GM23338 (cell line): ENCODE data around the gene SYT7. TPM values are rescaled to one million over a fixed set of nuclear protein-coding genes. Genes with fewer than 3 reads are reported as not detected.

ENCODE experiments used
- ATAC-seq: fragments of 200-7000 bp; cut with Tn5 transposase; 3 replicates; pipeline ENCODE4 v1.9.1; 2020
- DNase-seq: peaks from one replicate; pipeline ENCODE4 v3.0.0-alpha.2; 2015; ENCODE audit warnings: low spot score
- H2AFZ ChIP-seq: fragments of 200-600 bp; sonication (generic); 2 replicates; pipeline ENCODE4 v1.8.0; 2016; ENCODE audit warnings: antibody characterized with exemption, mild to moderate bottlenecking, moderate library complexity
- H3F3A ChIP-seq: fragments of 200-600 bp; sonication (generic); replicated peaks from 2 replicates; pipeline ENCODE4 v1.8.0; 2017; ENCODE audit warnings: antibody characterized with exemption, mixed run types, low read depth
- H3K27ac ChIP-seq: fragments of 200-600 bp; sonication (generic); 2 replicates; pipeline ENCODE4 v1.6.1; 2016; ENCODE audit warnings: low read depth
- H3K27me3 ChIP-seq: fragments of 200-600 bp; sonication (generic); 2 replicates; pipeline ENCODE4 v1.8.0; 2016; ENCODE audit warnings: mild to moderate bottlenecking, mixed run types, moderate library complexity; ENCODE audit not compliant: insufficient read depth
- H3K36me3 ChIP-seq: fragments of 200-600 bp; sonication (generic); 2 replicates; pipeline ENCODE4 v1.8.0; 2016; ENCODE audit warnings: mild to moderate bottlenecking; ENCODE audit not compliant: insufficient read depth
- H3K4me1 ChIP-seq: fragments of 200-600 bp; sonication (generic); 2 replicates; pipeline ENCODE4 v1.8.0; 2016; ENCODE audit warnings: mild to moderate bottlenecking, moderate library complexity; ENCODE audit not compliant: insufficient read depth
- H3K4me2 ChIP-seq: fragments of 200-600 bp; sonication (generic); 2 replicates; pipeline ENCODE4 v1.7.1; 2017; ENCODE audit warnings: mixed run types
- H3K4me3 ChIP-seq: fragments of 200-600 bp; sonication (generic); 2 replicates; pipeline ENCODE4 v1.6.1; 2016; ENCODE audit warnings: mixed run types
- H3K79me2 ChIP-seq: fragments of 200-600 bp; sonication (generic); replicated peaks from 2 replicates; pipeline ENCODE4 v1.8.0; 2017; ENCODE audit warnings: mild to moderate bottlenecking; ENCODE audit not compliant: insufficient read depth
- H3K9me2 ChIP-seq: fragments of 200-600 bp; sonication (generic); 2 replicates; pipeline ENCODE4 v1.8.0; 2017; ENCODE audit not compliant: insufficient read depth
- H4K20me1 ChIP-seq: fragments of 200-600 bp; sonication (generic); replicated peaks from 2 replicates; pipeline ENCODE4 v1.8.0; 2017; ENCODE audit warnings: mild to moderate bottlenecking; ENCODE audit not compliant: insufficient read depth
- H3K27ac Mint-ChIP-seq: 2 replicates; pipeline ENCODE4 v1.8.0; 2020; ENCODE audit warnings: inconsistent platforms, mild to moderate bottlenecking, moderate library complexity, mixed read lengths
- H3K27me3 Mint-ChIP-seq: 3 replicates; pipeline ENCODE4 v1.8.0; 2022; ENCODE audit warnings: low read depth, mild to moderate bottlenecking, moderate library complexity, mixed read lengths, inconsistent platforms; ENCODE audit not compliant: insufficient read depth, poor library complexity
- H3K36me3 Mint-ChIP-seq: 3 replicates; pipeline ENCODE4 v1.8.0; 2021; ENCODE audit warnings: low read depth, mild to moderate bottlenecking, inconsistent platforms, moderate library complexity, mixed read lengths
- H3K4me1 Mint-ChIP-seq: 3 replicates; pipeline ENCODE4 v1.8.0; 2020; ENCODE audit warnings: mild to moderate bottlenecking, inconsistent platforms, mixed read lengths
- H3K4me3 Mint-ChIP-seq: 3 replicates; pipeline ENCODE4 v1.8.0; 2021; ENCODE audit warnings: moderate library complexity, mild to moderate bottlenecking, inconsistent platforms, mixed read lengths
- H3K9me3 Mint-ChIP-seq: 3 replicates; pipeline ENCODE4 v1.8.0; 2020; ENCODE audit warnings: moderate library complexity, mild to moderate bottlenecking, inconsistent platforms, mixed read lengths
- CTCF ChIP-seq, 2 experiments: fragments of 200-600 bp in 1 of 2; sonication (generic) in 1 of 2; conservative IDR thresholded peaks; 2 replicates each; pipeline versions ENCODE4 v1.5.1 to v1.6.1; 2016 to 2017; ENCODE audit warnings: antibody characterized with exemption in 2 of 2, low read depth in 2 of 2, mild to moderate bottlenecking in 2 of 2, moderate library complexity in 1 of 2
- EZH2 ChIP-seq: fragments of 200-600 bp; sonication (generic); IDR thresholded peaks from one replicate; pipeline ENCODE4 v1.8.0; 2017; ENCODE audit warnings: antibody characterized with exemption, mild to moderate bottlenecking, low read depth; ENCODE audit not compliant: unreplicated experiment
- JUNB ChIP-seq: IDR thresholded peaks from one replicate; pipeline ENCODE4 v1.6.1; 2016; ENCODE audit warnings: antibody characterized with exemption; ENCODE audit not compliant: unreplicated experiment
- POLR2AphosphoS5 ChIP-seq: IDR thresholded peaks from 2 replicates; pipeline ENCODE4 v1.6.1; 2016; ENCODE audit warnings: antibody characterized with exemption, low read depth
- REST ChIP-seq: IDR thresholded peaks from one replicate; pipeline ENCODE4 v1.6.1; 2018; ENCODE audit warnings: antibody characterized with exemption; ENCODE audit not compliant: unreplicated experiment
- polyA plus RNA-seq: library from polyadenylated mRNA; unstranded; fragments of >200 nt; fragmentation: Nextera tagmentation; extraction: Ambion mirVana; gene quantifications from 2 replicates; pipeline ENCODE4 v1.2.1, GENCODE V29; 2016
- total RNA-seq: library from RNA; depleted of rRNA; stranded (reverse); fragments of >200 nt; shearing (Covaris generic); gene quantifications from 2 replicates; pipeline ENCODE4 v1.2.3, GENCODE V29; 2014

The SYT7 gene
- total and polyA plus RNA-seq, 2 experiments from 2014 or later, result 1.6 to 10.3 TPM

GRCh38 chr11:61593151-61593550, 12.3 kb upstream of the SYT7 start:
- no peaks in the 10 kb centered on the region for H3K9me3 Mint-ChIP-seq
- H3K4me1 ChIP-seq, result peaks cover 14% of the 10 kb centered on the region
- H4K20me1 ChIP-seq, result no peaks in the 10 kb centered on the region
- ATAC-seq (no peak), DNase-seq (no peak)
- H2AFZ ChIP-seq, result no peak overlapping the region
- no peaks in the 10 kb centered on the region for H3F3A ChIP-seq
- no peaks in the 10 kb centered on the region for H3K36me3 ChIP-seq
- no peaks in the 10 kb centered on the region for H3K36me3 Mint-ChIP-seq
- H3K27me3 ChIP-seq, result peaks cover 8% of the 10 kb centered on the region; the same call in 1 of the 2 replicates
- TF ChIP-seq JUNB, result no peak
- no peak for TF ChIP-seq POLR2AphosphoS5
- no peak for TF ChIP-seq CTCF (conservative IDR thresholded peaks at IDR 0.05; ENCODE audit: low read depth in 2 of 2)
- no peak for TF ChIP-seq EZH2
- peaks cover 21% of the 10 kb centered on the region for H3K27me3 Mint-ChIP-seq
- H3K27ac ChIP-seq, result no peak overlapping the region
- H3K79me2 ChIP-seq, result no peaks in the 10 kb centered on the region
- no peaks in the 10 kb centered on the region for H3K9me2 ChIP-seq
- no peak overlapping the region for H3K4me3 ChIP-seq
- H3K4me2 ChIP-seq, result no peak overlapping the region
- no peak overlapping the region for H3K27ac Mint-ChIP-seq
- no peak overlapping the region; the same call in 2 of the 3 replicates for H3K4me3 Mint-ChIP-seq
- peaks cover 29% of the 10 kb centered on the region for H3K4me1 Mint-ChIP-seq

- Histone ChIP-seq H3K27me3 (peaks cover 10% of the 10 kb centered on the region), H3F3A (no peaks in the 10 kb centered on the region), H3K4me2 (no peak overlapping the region), H3K9me2 (no peaks in the 10 kb centered on the region), H3K4me3 (no peak overlapping the region), H3K27ac (no peak overlapping the region), H3K79me2 (no peaks in the 10 kb centered on the region), H4K20me1 (no peaks in the 10 kb centered on the region), H2AFZ (no peak overlapping the region), H3K4me1 (peaks cover 17% of the 10 kb centered on the region), H3K36me3 (no peaks in the 10 kb centered on the region)
- ATAC-seq (no peak), DNase-seq (no peak)
- no peak for TF ChIP-seq EZH2
- no peak for TF ChIP-seq REST
- TF ChIP-seq POLR2AphosphoS5, result no peak
- H3K4me3 Mint-ChIP-seq, result no peak overlapping the region
- no peaks in the 10 kb centered on the region for H3K9me3 Mint-ChIP-seq
- H3K27me3 Mint-ChIP-seq, result peaks cover 20% of the 10 kb centered on the region
- no peaks in the 10 kb centered on the region for H3K36me3 Mint-ChIP-seq
- no peak overlapping the region for H3K27ac Mint-ChIP-seq
- peaks cover 29% of the 10 kb centered on the region for H3K4me1 Mint-ChIP-seq
Observed at GRCh38 chr11:61592176-61592575, 11.3 kb upstream of the SYT7 start.
